ENCODE data around the gene INPP5A.
"Not testable (repeated sequence)": the region's sequence is repeated elsewhere in the genome, so short reads cannot be mapped to it uniquely, and the experiment has no call there.

The INPP5A gene

GRCh38 chr10:132537684-132538001 lies at the start of gene INPP5A:
Gene INPP5A, plus strand, starts transcription at chr10:132537787. Its CDS starts 310 bp downstream, at chr10:132538097.
- in situ Hi-C loops (cut with MboI; ENCODE audit: low sequenced_read_pairs), result no loop called here

- in situ Hi-C loops (cut with MboI; ENCODE audit: low sequenced_read_pairs), result no loop called here
Measured at GRCh38 chr10:132488231-132488821, 49.3 kb upstream of the INPP5A start.

GRCh38 chr10:132489053-132489703 lies 48.4 kb upstream of the INPP5A start:
- in situ Hi-C loops (cut with MboI; ENCODE audit: low sequenced_read_pairs), result no loop called here

GRCh38 chr10:132489704-132490534 lies 47.7 kb upstream of the INPP5A start:
- in situ Hi-C loops (cut with MboI; ENCODE audit: low sequenced_read_pairs), result no loop called here

- in situ Hi-C loops (cut with MboI; ENCODE audit: low sequenced_read_pairs), result not testable (repeated sequence)
Measured at GRCh38 chr10:132491534-132491933, 46.1 kb upstream of the INPP5A start.

GRCh38 chr10:132492323-132493025 lies 45.1 kb upstream of the INPP5A start:
- in situ Hi-C loops (cut with MboI; ENCODE audit: low sequenced_read_pairs), result no loop called here

GRCh38 chr10:132493246-132493755 lies 44.3 kb upstream of the INPP5A start:
- in situ Hi-C loops (cut with MboI; ENCODE audit: low sequenced_read_pairs), result no loop called here

GRCh38 chr10:132493756-132494290 lies 43.8 kb upstream of the INPP5A start:
- in situ Hi-C loops (cut with MboI; ENCODE audit: low sequenced_read_pairs), result no loop called here

- in situ Hi-C loops (cut with MboI; ENCODE audit: low sequenced_read_pairs), result no loop called here
Measured at GRCh38 chr10:132494866-132495630, 42.5 kb upstream of the INPP5A start.

- in situ Hi-C loops (cut with MboI; ENCODE audit: low sequenced_read_pairs), result no loop called here
Measured at GRCh38 chr10:132496360-132497062, 41.1 kb upstream of the INPP5A start.

- in situ Hi-C loops (cut with MboI; ENCODE audit: low sequenced_read_pairs), result no loop called here
Measured at GRCh38 chr10:132497063-132497680, 40.4 kb upstream of the INPP5A start.

GRCh38 chr10:132497861-132498561 lies 39.6 kb upstream of the INPP5A start:
- in situ Hi-C loops (cut with MboI; ENCODE audit: low sequenced_read_pairs), result no loop called here

- in situ Hi-C loops (cut with MboI; ENCODE audit: low sequenced_read_pairs), result no loop called here
Measured at GRCh38 chr10:132498562-132499366, 38.8 kb upstream of the INPP5A start.

GRCh38 chr10:132499367-132499685 lies 38.3 kb upstream of the INPP5A start:
- in situ Hi-C loops (cut with MboI; ENCODE audit: low sequenced_read_pairs), result no loop called here

GRCh38 chr10:132500781-132501415 lies 36.7 kb upstream of the INPP5A start:
- in situ Hi-C loops (cut with MboI; ENCODE audit: low sequenced_read_pairs), result no loop called here

GRCh38 chr10:132502544-132503300 lies 34.9 kb upstream of the INPP5A start:
- in situ Hi-C loops (cut with MboI; ENCODE audit: low sequenced_read_pairs), result no loop called here
